IMR-90 (cell line): Measurements from ENCODE around the gene WBP1L. TPM values are rescaled to one million over a fixed set of nuclear protein-coding genes. Genes with fewer than 3 reads are reported as not detected.

ENCODE experiments used
- ATAC-seq: fragments of 200-7000 bp; cut with Tn5 transposase; 2 replicates; pipeline ENCODE4 v1.9.1; 2020; ENCODE audit warnings: low read depth, mild to moderate bottlenecking, moderate library complexity
- BruUV-seq: library from RNA; stranded (reverse); fragments of 400-500 nt; replicated peaks from 2 replicates; lab custom pipeline; 2021; lab: Mats Ljungman, UMichigan
- CTCF ChIA-PET: fragments of 300-600 bp; formaldehyde crosslinking; extraction: SDS; loops from one replicate; lab custom pipeline; 2021; ENCODE audit warnings: antibody characterized with exemption; lab: Yijun Ruan, JAX
- POLR2A ChIA-PET: fragments of 300-600 bp; sonication (Branson Sonifier 250); formaldehyde crosslinking; loops from one replicate; lab custom pipeline; 2022; ENCODE audit warnings: antibody characterized with exemption; ENCODE audit not compliant: unreplicated experiment; lab: Charles Lee
- DNase-seq: peaks from one replicate; pipeline ENCODE4 v3.0.0; 2013
- H2AFZ ChIP-seq: replicated peaks from 2 replicates; pipeline ENCODE3; 2013; ENCODE audit warnings: low read length, mild to moderate bottlenecking; ENCODE audit not compliant: poor library complexity
- H2AK5ac ChIP-seq: 2 replicates; pipeline ENCODE4 v1.6.1; 2013; ENCODE audit warnings: low read depth, low read length, inconsistent platforms
- H2AK9ac ChIP-seq: replicated peaks from 2 replicates; pipeline ENCODE3; 2013; ENCODE audit warnings: mild to moderate bottlenecking, low read depth, low read length, moderate library complexity; ENCODE audit not compliant: poor library complexity
- H2BK120ac ChIP-seq: 2 replicates; pipeline ENCODE4 v1.6.1; 2013; ENCODE audit warnings: low read depth, low read length, inconsistent platforms
- H2BK15ac ChIP-seq: 3 replicates; pipeline ENCODE4 v1.6.1; 2013; ENCODE audit warnings: low read depth, low read length, inconsistent platforms
- H2BK20ac ChIP-seq: 2 replicates; pipeline ENCODE4 v1.6.1; 2013; ENCODE audit warnings: low read depth, mild to moderate bottlenecking, inconsistent platforms, low read length, moderate library complexity
- H2BK5ac ChIP-seq: 2 replicates; pipeline ENCODE4 v1.6.1; 2013; ENCODE audit warnings: mild to moderate bottlenecking, low read depth, low read length, inconsistent platforms; ENCODE audit not compliant: poor library complexity, severe bottlenecking
- H3K14ac ChIP-seq: replicated peaks from 2 replicates; pipeline ENCODE4 v1.6.1; 2013; ENCODE audit warnings: low read depth, low read length, inconsistent platforms
- H3K18ac ChIP-seq: 2 replicates; pipeline ENCODE4 v1.6.1; 2013; ENCODE audit warnings: low read depth, low read length, control low read depth
- H3K23ac ChIP-seq: 2 replicates; pipeline ENCODE4 v1.6.1; 2013; ENCODE audit warnings: low read depth, low read length, inconsistent platforms
- H3K27ac ChIP-seq: 2 replicates; pipeline ENCODE4 v1.5.1; 2013; ENCODE audit warnings: mild to moderate bottlenecking, control low read depth, low read length; ENCODE audit not compliant: insufficient read depth
- H3K27me3 ChIP-seq: 2 replicates; pipeline ENCODE4 v1.6.1; 2013; ENCODE audit warnings: low read length; ENCODE audit not compliant: control insufficient read depth, insufficient read depth
- H3K36me3 ChIP-seq: 2 replicates; pipeline ENCODE4 v1.6.1; 2013; ENCODE audit warnings: low read length, mixed read lengths; ENCODE audit not compliant: control insufficient read depth, insufficient read depth
- H3K4ac ChIP-seq: 2 replicates; pipeline ENCODE4 v1.6.1; 2013; ENCODE audit warnings: low read depth, low read length, inconsistent platforms
- H3K4me1 ChIP-seq: 2 replicates; pipeline ENCODE4 v1.6.1; 2013; ENCODE audit warnings: low read length, mixed read lengths; ENCODE audit not compliant: control insufficient read depth, insufficient read depth
- H3K4me2 ChIP-seq: 2 replicates; pipeline ENCODE4 v1.6.1; 2013; ENCODE audit warnings: low read depth, mild to moderate bottlenecking, control low read depth, low read length, moderate library complexity
- H3K4me3 ChIP-seq: 2 replicates; pipeline ENCODE4 v1.5.1; 2013; ENCODE audit warnings: low read depth, mild to moderate bottlenecking, control low read depth, low read length, moderate library complexity; ENCODE audit not compliant: insufficient read depth
- H3K56ac ChIP-seq: 2 replicates; pipeline ENCODE4 v1.6.1; 2013; ENCODE audit warnings: low read length, inconsistent platforms; ENCODE audit not compliant: insufficient read depth; ENCODE audit errors: extremely low read depth
- H3K79me1 ChIP-seq, 2 experiments: 2 replicates each; pipeline ENCODE4 v1.6.1; 2013; ENCODE audit warnings: low read length in 2 of 2, inconsistent platforms in 1 of 2, low read depth in 1 of 2
- H3K9ac ChIP-seq: 2 replicates; pipeline ENCODE4 v1.6.1; 2013; ENCODE audit warnings: low read depth, low read length, control low read depth
- H3K9me1 ChIP-seq: 2 replicates; pipeline ENCODE4 v1.6.1; 2013; ENCODE audit warnings: low read length, inconsistent platforms; ENCODE audit not compliant: insufficient read depth
- H3K9me3 ChIP-seq: 2 replicates; pipeline ENCODE4 v1.6.1; 2013; ENCODE audit warnings: low read length; ENCODE audit not compliant: control insufficient read depth, insufficient read depth
- H4K20me1 ChIP-seq: 2 replicates; pipeline ENCODE4 v1.6.1; 2013; ENCODE audit warnings: low read length, inconsistent platforms; ENCODE audit not compliant: insufficient read depth
- H4K5ac ChIP-seq: 2 replicates; pipeline ENCODE4 v1.6.1; 2013; ENCODE audit warnings: mild to moderate bottlenecking, low read depth, low read length, control low read depth
- H4K8ac ChIP-seq, 2 experiments: 2 replicates each; pipeline ENCODE4 v1.6.1; 2013; ENCODE audit warnings: low read depth in 2 of 2, low read length in 2 of 2, control low read depth in 1 of 2, inconsistent platforms in 1 of 2
- H4K91ac ChIP-seq: 2 replicates; pipeline ENCODE4 v1.6.1; 2013; ENCODE audit warnings: low read depth, low read length, inconsistent platforms; ENCODE audit not compliant: insufficient read depth
- MXI1 ChIP-seq: IDR thresholded peaks from 2 replicates; pipeline ENCODE4 v1.6.1; 2012; ENCODE audit warnings: low read depth, mild to moderate bottlenecking, low read length, moderate library complexity, borderline replicate concordance
- NFE2L2 ChIP-seq: fragments of 150-350 bp; IDR thresholded peaks from 2 replicates; pipeline ENCODE4 v1.6.1; 2016; ENCODE audit warnings: low read depth, mild to moderate bottlenecking, low read length
- RFX5 ChIP-seq: IDR thresholded peaks from 2 replicates; pipeline ENCODE4 v1.8.0; 2012; ENCODE audit warnings: low read depth, mild to moderate bottlenecking, low read length, moderate library complexity
- WGBS, 2 experiments: methylation state at CpG; one replicate each; pipeline versions ENCODE4 v1.1.5 to v1.1.7; 2013; ENCODE audit warnings: missing lambda C conversion rate in 2 of 2; ENCODE audit not compliant: insufficient read length in 1 of 2; ENCODE audit errors: extremely low coverage in 2 of 2; 5-methylcytosine and 5-hydroxymethylcytosine counted together
- dilution Hi-C: fragments of 300-500 bp; cut with HindIII; formaldehyde crosslinking; loops from one replicate; pipeline ENCODE4 v1.14.3; 2018; ENCODE audit warnings: low sequenced_read_pairs; ENCODE audit not compliant: unreplicated experiment
- in situ Hi-C: fragments of 300-500 bp; cut with MboI; formaldehyde crosslinking; loops from 3 replicates; pipeline ENCODE4 v1.14.3; 2019; ENCODE audit warnings: low sequenced_read_pairs, inconsistent platforms, mixed read lengths
- intact Hi-C: fragments of 100-400 bp; cut with micrococcal nuclease; formaldehyde crosslinking; loops from 2 replicates; pipeline ENCODE4 v1.10.0; 2022
- polyA plus RNA-seq, 3 experiments: library from polyadenylated mRNA; depleted of rRNA; stranded (reverse); fragments of >200 nt; gene quantifications; 2 replicates each; pipeline ENCODE4 v1.2.3, GENCODE V29; 2012; ENCODE audit warnings: low replicate concordance in 1 of 3
- total RNA-seq: library from RNA; depleted of rRNA; stranded (reverse); fragments of >200 nt; gene quantifications from 2 replicates; pipeline ENCODE4 v1.2.3, GENCODE V29; 2012

WBP1L gene
- total and polyA plus RNA-seq, 2 of the 4 experiments (the other 2 are of a cell fraction), result 20.7 to 31.0 TPM

DNA sequence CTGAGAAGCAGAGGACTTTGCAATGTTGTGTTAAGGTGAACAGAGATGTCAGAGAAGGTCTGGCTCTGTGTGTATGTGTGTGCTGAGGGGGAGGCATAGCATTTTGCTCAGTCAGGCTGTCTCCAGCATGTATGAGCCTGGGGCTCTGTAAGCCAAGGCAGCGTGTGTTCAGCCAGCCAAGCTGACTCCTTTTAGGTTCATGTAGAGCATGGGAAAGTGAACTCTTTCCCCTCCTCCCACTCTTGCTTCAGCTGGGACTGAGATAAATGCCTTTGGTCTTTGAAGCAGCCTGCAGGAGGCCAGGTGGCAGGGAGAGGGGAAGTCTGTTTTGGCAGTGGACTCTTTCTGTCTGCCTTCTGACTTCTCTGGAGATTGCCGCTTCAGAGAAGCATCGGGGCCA is 25.5 kb upstream of the WBP1L start:
- H3K9ac ChIP-seq, result no peak overlapping the region
- peaks cover 9% of the 10 kb centered on the region for H3K4me1 ChIP-seq
- H3K27ac ChIP-seq, result no peak overlapping the region
- ChIA-PET POLR2A (no interaction called here), CTCF (no interaction called here)
- H3K18ac ChIP-seq, result no peak overlapping the region
- peaks cover 39 to 54% of the 10 kb centered on the region in 2 experiments for H3K79me1 ChIP-seq
- peak; percentile 80 for DNase-seq
- no peak for ATAC-seq
- no peak overlapping the region for H2BK15ac ChIP-seq
- in situ Hi-C loops, result no loop called here
- dilution Hi-C loops, result no loop called here
- H3K4ac ChIP-seq, result no peak overlapping the region
- H3K4me2 ChIP-seq, result peak overlapping the region; percentile 27; the same call in 1 of the 2 replicates
- no peak overlapping the region for H3K23ac ChIP-seq
- no peaks in the 10 kb centered on the region for H3K9me3 ChIP-seq
- H2BK120ac ChIP-seq, result no peak overlapping the region
- no peak overlapping the region for H3K4me3 ChIP-seq
- H4K91ac ChIP-seq, result 0 out of 2 replicates have a peak overlapping the region, but pooled peaks have one; percentile 9
- no peak overlapping the region for H4K5ac ChIP-seq
- no peak overlapping the region for H2AK9ac ChIP-seq
- H3K9me1 ChIP-seq, result peaks cover 10% of the 10 kb centered on the region
- TF ChIP-seq MXI1 (0 out of 2 replicates have a peak, but pooled peaks have one; percentile 34), NFE2L2 (peak; percentile 9; the same call in 1 of the 2 replicates), RFX5 (no peak)
- H2BK5ac ChIP-seq, result no peak overlapping the region
- H3K56ac ChIP-seq, result no peak overlapping the region
- no peaks in the 10 kb centered on the region for H3K27me3 ChIP-seq
- H4K8ac ChIP-seq, result 0 out of 4 replicates have a peak overlapping the region, but pooled peaks of 1 of the 2 experiments have one; percentile 19
- H4K20me1 ChIP-seq, result peaks cover 3% of the 10 kb centered on the region; the same call in 1 of the 2 replicates
- H2BK20ac ChIP-seq, result no peak overlapping the region
- H2AFZ ChIP-seq, result peak overlapping the region; percentile 55
- BruUV-seq, result no TSS peak
- peak overlapping the region; percentile 36; the same call in 1 of the 2 replicates for H2AK5ac ChIP-seq
- WGBS, 2 experiments, result 75% methylated on average over 1 of the region's 3 CpGs; no CpG with 5 or more reads in 1 of the 2 experiments
- H3K14ac ChIP-seq, result no peak overlapping the region
- intact Hi-C loops, result no loop called here
- no peaks in the 10 kb centered on the region for H3K36me3 ChIP-seq
